Measurements from ENCODE around the gene AGXT2.

The AGXT2 gene

GRCh38 chr5:34970552-34970951, 77.2 kb downstream of the AGXT2 start:
- TF ChIP-seq OSR1 (CRISPR knock-in tag; IDR thresholded peaks at IDR 0.05), result no peak
- no peak for TF ChIP-seq ZNF70 (CRISPR knock-in tag; IDR thresholded peaks at IDR 0.05)
- ATAC-seq, result no peak

DNA sequence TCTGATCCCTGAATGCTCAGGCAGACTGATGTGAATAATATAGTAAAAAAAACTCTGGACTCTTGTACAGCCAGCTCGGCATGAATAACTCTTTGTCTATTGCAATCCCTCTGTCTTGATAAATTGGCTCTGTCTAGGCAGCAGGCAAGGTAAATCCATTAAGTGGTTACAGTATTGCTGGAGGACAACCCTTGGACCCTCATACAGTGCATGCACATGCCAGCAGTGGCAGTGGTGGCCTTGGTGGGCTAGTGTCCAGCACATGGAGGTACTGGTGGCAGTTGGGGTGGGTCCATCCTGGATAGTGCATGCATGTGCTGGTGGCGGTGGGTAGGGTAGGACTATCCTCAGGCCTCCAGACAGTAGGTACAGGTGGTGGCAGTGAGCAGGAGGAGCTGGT, 79.5 kb downstream of the AGXT2 start:
- TF ChIP-seq ZNF70 (CRISPR knock-in tag; IDR thresholded peaks at IDR 0.05) (no peak), GLIS3 (CRISPR knock-in tag; IDR thresholded peaks at IDR 0.05) (no peak), ZFP3 (CRISPR knock-in tag; IDR thresholded peaks at IDR 0.05) (no peak), ZNF8 (CRISPR knock-in tag; IDR thresholded peaks at IDR 0.05) (no peak), TCF4 (CRISPR knock-in tag; IDR thresholded peaks at IDR 0.05; ENCODE audit: borderline replicate concordance) (no peak), ZNF565 (CRISPR knock-in tag; conservative IDR thresholded peaks at IDR 0.05; ENCODE audit: low read depth) (no peak), CSRNP3 (CRISPR knock-in tag; IDR thresholded peaks at IDR 0.05) (no peak), CSDC2 (CRISPR knock-in tag; IDR thresholded peaks at IDR 0.05) (no peak), ESRRG (CRISPR knock-in tag; IDR thresholded peaks at IDR 0.05) (no peak), SNAI2 (CRISPR knock-in tag; IDR thresholded peaks at IDR 0.05) (no peak), ARNTL (CRISPR knock-in tag; IDR thresholded peaks at IDR 0.05; ENCODE audit: borderline replicate concordance, low read depth) (no peak), TSHZ2 (CRISPR knock-in tag; IDR thresholded peaks at IDR 0.05) (no peak), TOX (CRISPR knock-in tag; IDR thresholded peaks at IDR 0.05; ENCODE audit: borderline replicate concordance) (no peak), PPARA (CRISPR knock-in tag; IDR thresholded peaks at IDR 0.05; ENCODE audit: borderline replicate concordance) (no peak), ZFP30 (CRISPR knock-in tag; IDR thresholded peaks at IDR 0.05) (no peak), BACH2 (CRISPR knock-in tag; IDR thresholded peaks at IDR 0.05; ENCODE audit: borderline replicate concordance) (no peak), OSR1 (CRISPR knock-in tag; IDR thresholded peaks at IDR 0.05) (no peak)
- TF ChIP-seq, protein P1, sequence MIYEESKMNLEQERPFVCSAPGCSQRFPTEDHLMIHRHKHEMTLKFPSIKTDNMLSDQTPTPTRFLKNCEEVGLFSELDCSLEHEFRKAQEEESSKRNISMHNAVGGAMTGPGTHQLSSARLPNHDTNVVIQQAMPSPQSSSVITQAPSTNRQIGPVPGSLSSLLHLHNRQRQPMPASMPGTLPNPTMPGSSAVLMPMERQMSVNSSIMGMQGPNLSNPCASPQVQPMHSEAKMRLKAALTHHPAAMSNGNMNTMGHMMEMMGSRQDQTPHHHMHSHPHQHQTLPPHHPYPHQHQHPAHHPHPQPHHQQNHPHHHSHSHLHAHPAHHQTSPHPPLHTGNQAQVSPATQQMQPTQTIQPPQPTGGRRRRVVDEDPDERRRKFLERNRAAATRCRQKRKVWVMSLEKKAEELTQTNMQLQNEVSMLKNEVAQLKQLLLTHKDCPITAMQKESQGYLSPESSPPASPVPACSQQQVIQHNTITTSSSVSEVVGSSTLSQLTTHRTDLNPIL (CRISPR knock-in tag; IDR thresholded peaks at IDR 0.05; ENCODE audit: low read depth), result no peak
- ATAC-seq, result no peak

DNA sequence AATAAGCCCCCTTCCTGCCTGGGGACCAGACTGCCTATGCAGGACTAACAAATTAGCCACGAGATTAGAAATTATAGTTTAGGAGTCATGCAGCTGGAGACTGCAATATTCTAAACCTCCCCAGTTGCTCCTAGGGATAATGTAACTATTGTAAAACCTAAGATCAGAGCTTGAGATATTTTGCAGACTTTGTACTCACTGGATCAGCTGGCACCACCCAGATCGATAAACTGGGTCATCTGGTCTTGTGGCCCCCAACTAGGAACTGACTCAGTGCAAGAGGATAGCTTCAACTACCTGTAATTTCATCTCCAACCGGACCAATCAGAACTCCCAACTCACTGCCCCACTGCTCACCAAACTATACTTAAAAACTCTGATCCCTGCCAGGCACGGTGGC, 80.2 kb downstream of the AGXT2 start:
- no peak for ATAC-seq
- TF ChIP-seq RARB (CRISPR knock-in tag; IDR thresholded peaks at IDR 0.05) (no peak), SNAI2 (CRISPR knock-in tag; IDR thresholded peaks at IDR 0.05) (no peak), ZNF8 (CRISPR knock-in tag; IDR thresholded peaks at IDR 0.05) (no peak), ZNF70 (CRISPR knock-in tag; IDR thresholded peaks at IDR 0.05) (no peak), PATZ1 (CRISPR knock-in tag; IDR thresholded peaks at IDR 0.05; ENCODE audit: borderline replicate concordance) (no peak), GLIS3 (CRISPR knock-in tag; IDR thresholded peaks at IDR 0.05) (no peak), ZC3H10 (CRISPR knock-in tag; IDR thresholded peaks at IDR 0.05) (no peak), ZNF565 (CRISPR knock-in tag; conservative IDR thresholded peaks at IDR 0.05; ENCODE audit: low read depth) (no peak), CSRNP3 (CRISPR knock-in tag; IDR thresholded peaks at IDR 0.05) (no peak), ZFP30 (CRISPR knock-in tag; IDR thresholded peaks at IDR 0.05) (no peak), BACH2 (CRISPR knock-in tag; IDR thresholded peaks at IDR 0.05; ENCODE audit: borderline replicate concordance) (no peak), TSHZ2 (CRISPR knock-in tag; IDR thresholded peaks at IDR 0.05) (no peak), ARNTL (CRISPR knock-in tag; IDR thresholded peaks at IDR 0.05; ENCODE audit: borderline replicate concordance, low read depth) (no peak)
